Left lung (tissue), 10 donors: ENCODE measurements around the gene MIOX. TPM values are rescaled to one million over a fixed set of nuclear protein-coding genes. Genes with fewer than 3 reads are reported as not detected.

Experiments
- ATAC-seq: fragments of 200-7000 bp; cut with Tn5 transposase; one replicate; pipeline ENCODE4 v1.9.1; 2020; ENCODE audit warnings: moderate library complexity
- DNase-seq, 4 donors: peaks; one replicate each; pipeline ENCODE4 v3.0.0-alpha.2; 2013 to 2020
- H3K27ac ChIP-seq, 2 donors: fragments of 200-600 bp; sonication (generic) in 1 of 2; one replicate each; pipeline versions ENCODE4 v1.5.0 to v1.8.0; 2020 to 2021
- H3K27me3 ChIP-seq, 2 donors: fragments of 200-600 bp; sonication (generic) in 1 of 2; one replicate each; pipeline versions ENCODE4 v1.5.0 to v1.8.0; 2020 to 2021
- H3K36me3 ChIP-seq, 2 donors: fragments of 200-600 bp; sonication (generic) in 1 of 2; one replicate each; pipeline versions ENCODE4 v1.5.0 to v1.8.0; 2020 to 2021
- H3K4me1 ChIP-seq, 2 donors: fragments of 200-600 bp; one replicate each; pipeline ENCODE4 v1.8.0; 2021
- H3K4me3 ChIP-seq, 2 donors: fragments of 200-600 bp; sonication (generic) in 1 of 2; one replicate each; pipeline versions ENCODE4 v1.5.0 to v1.8.0; 2020 to 2021; ENCODE audit warnings: mild to moderate bottlenecking in 1 of 2
- H3K9me3 ChIP-seq, 2 donors: fragments of 200-600 bp; sonication (generic) in 1 of 2; one replicate each; pipeline versions ENCODE4 v1.5.0 to v1.8.0; 2020 to 2021
- CTCF ChIP-seq, 2 donors: fragments of 200-600 bp; sonication (generic) in 1 of 2; IDR thresholded peaks; one replicate each; pipeline versions ENCODE4 v1.5.0 to v1.8.0; 2021; ENCODE audit warnings: antibody characterized with exemption in 2 of 2
- intact Hi-C, 2 donors: fragments of 100-400 bp; cut with DNase I; formaldehyde crosslinking; loops; one replicate each; pipeline versions ENCODE4 v1.11.2 to v1.14.2; 2022
- polyA plus RNA-seq, 6 donors: library from polyadenylated mRNA; unstranded; fragments of 120-200 nt; gene quantifications; one replicate each; pipeline ENCODE4 v1.2.1, GENCODE V29; 2013; ENCODE audit not compliant: insufficient read length in 6 of 6
- total RNA-seq, 2 donors: library from RNA; stranded (reverse); fragmentation: NEBNext Ultra II Directional; extraction: Animal tissue kit (Norgen Biotek cat#: 25700); gene quantifications; one replicate each; pipeline ENCODE4 v1.2.1, GENCODE V29; 2021
- donor health status: DM: no; HTN: yes; CAD: no.
- donor health status: DM: no; HTN: no; CAD: no.

MIOX gene
- total and polyA plus RNA-seq, 8 donors: 0.12 to 0.27 (median 0.15) TPM; not detected in 3

GRCh38 chr22:50487290-50488005 lies 789 bp downstream of the MIOX start:
- intact Hi-C loops: no loop called here
- no peak for ATAC-seq
- H3K27ac ChIP-seq: no peak overlapping the region
- H3K27me3 ChIP-seq: peaks cover 0 to 65% of the 10 kb centered on the region in 2 donors
- no peak for DNase-seq
- H3K9me3 ChIP-seq: no peaks in the 10 kb centered on the region
- no peak overlapping the region for H3K4me3 ChIP-seq
- no peak for TF ChIP-seq CTCF (IDR thresholded peaks at IDR 0.05)
- no peaks in the 10 kb centered on the region for H3K36me3 ChIP-seq
- no peaks in the 10 kb centered on the region for H3K4me1 ChIP-seq

GRCh38 chr22:50488006-50488677 lies 1.5 kb downstream of the MIOX start:
- H3K27me3 ChIP-seq: peaks cover 0 to 58% of the 10 kb centered on the region in 2 donors
- ATAC-seq: no peak
- TF ChIP-seq CTCF (IDR thresholded peaks at IDR 0.05): no peak
- DNase-seq: no peak
- no peak overlapping the region for H3K27ac ChIP-seq
- no peaks in the 10 kb centered on the region for H3K36me3 ChIP-seq
- H3K4me3 ChIP-seq: no peak overlapping the region
- H3K4me1 ChIP-seq: no peaks in the 10 kb centered on the region
- intact Hi-C loops: no loop called here
- H3K9me3 ChIP-seq: no peaks in the 10 kb centered on the region

- Histone ChIP-seq H3K4me3 (no peak overlapping the region), H3K27me3 (peaks cover 0 to 50% of the 10 kb centered on the region in 2 donors), H3K4me1 (no peaks in the 10 kb centered on the region), H3K9me3 (no peaks in the 10 kb centered on the region), H3K36me3 (no peaks in the 10 kb centered on the region), H3K27ac (no peak overlapping the region)
- DNase-seq (no peak), ATAC-seq (no peak)
- no peak for TF ChIP-seq CTCF (IDR thresholded peaks at IDR 0.05)
- intact Hi-C loops: no loop called here
Observed at GRCh38 chr22:50488886-50489285, 2.2 kb downstream of the MIOX start.

- ATAC-seq (no peak), DNase-seq (peak in 1 of 4 donors; percentile 67)
- Histone ChIP-seq H3K27me3 (peaks cover 0 to 43% of the 10 kb centered on the region in 2 donors), H3K36me3 (no peaks in the 10 kb centered on the region), H3K27ac (no peak overlapping the region), H3K4me1 (no peaks in the 10 kb centered on the region), H3K9me3 (no peaks in the 10 kb centered on the region), H3K4me3 (no peak overlapping the region)
- TF ChIP-seq CTCF (IDR thresholded peaks at IDR 0.05): no peak
- intact Hi-C loops: no loop called here
Observed at GRCh38 chr22:50489363-50490243, 2.9 kb downstream of the MIOX start.
